Central memory CD8-positive, alpha-beta T cell (primary cell): ENCODE measurements around the gene NPAS2.

Source experiments
- ATAC-seq: fragments of 150-1000 bp; cut with Tn5 transposase; replicated peaks from 2 replicates; pipeline ENCODE4 v1.10.0; 2022; ENCODE audit warnings: mild to moderate bottlenecking, moderate FRiP score, moderate number of reproducible peaks; ENCODE audit not compliant: poor library complexity, severe bottlenecking; ENCODE audit errors: extremely low read depth
- DNase-seq, 2 donors: peaks; one replicate each; pipeline ENCODE4 v3.0.0; 2021; ENCODE audit warnings: low spot score in 2 of 2
- H3K27ac Mint-ChIP-seq: one replicate; pipeline ENCODE4 v1.8.0; 2022; ENCODE audit warnings: low read depth, mild to moderate bottlenecking, moderate library complexity, mixed read lengths
- H3K27me3 Mint-ChIP-seq: one replicate; pipeline ENCODE4 v1.8.0; 2022; ENCODE audit warnings: mixed read lengths
- H3K36me3 Mint-ChIP-seq: one replicate; pipeline ENCODE4 v1.8.0; 2022; ENCODE audit warnings: mild to moderate bottlenecking, moderate library complexity, mixed read lengths; ENCODE audit not compliant: insufficient read depth
- H3K4me1 Mint-ChIP-seq: one replicate; pipeline ENCODE4 v1.8.0; 2022; ENCODE audit warnings: mixed read lengths
- H3K4me3 Mint-ChIP-seq: one replicate; pipeline ENCODE4 v1.8.0; 2022; ENCODE audit warnings: mild to moderate bottlenecking, moderate library complexity, mixed read lengths
- H3K9me3 Mint-ChIP-seq: one replicate; pipeline ENCODE4 v1.8.0; 2022; ENCODE audit warnings: mixed read lengths

The NPAS2 gene

DNA sequence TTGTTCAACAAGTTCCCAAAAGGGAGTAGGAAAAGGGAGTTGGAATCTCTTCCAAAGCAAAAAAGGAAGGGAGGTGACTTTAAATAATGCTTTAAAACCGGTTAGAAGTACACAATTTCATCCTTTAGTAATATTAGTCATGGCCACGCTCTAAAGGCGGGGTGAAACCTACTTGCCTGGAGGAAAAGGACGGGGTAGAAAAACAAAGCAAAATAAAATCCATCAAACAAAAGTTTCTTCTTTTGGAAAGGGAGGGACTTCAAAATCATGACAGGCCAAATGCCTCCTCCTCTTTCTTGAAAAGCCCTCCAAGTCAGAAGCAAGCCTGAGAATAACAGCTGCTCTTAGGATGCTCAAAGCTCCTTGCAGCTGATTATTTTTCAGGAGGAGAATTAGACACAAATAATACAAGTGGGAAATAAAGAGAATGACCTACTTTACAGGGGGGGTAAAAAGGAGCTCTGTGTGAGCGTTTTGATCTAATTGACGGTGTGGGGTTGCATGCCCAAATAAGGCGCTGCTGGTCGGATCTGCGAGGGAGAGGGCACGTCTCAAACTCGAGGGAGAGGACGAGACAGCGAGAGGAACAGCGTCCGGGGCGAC lies 1.8 kb upstream of the NPAS2 start:
- Mint-ChIP-seq H3K4me1 (peaks cover 6% of the 10 kb centered on the region), H3K9me3 (no peaks in the 10 kb centered on the region), H3K36me3 (no peaks in the 10 kb centered on the region), H3K27ac (no peak overlapping the region), H3K27me3 (peaks cover 79% of the 10 kb centered on the region), H3K4me3 (peak overlapping the region; percentile 70)
- ATAC-seq (no peak), DNase-seq (no peak)

DNA sequence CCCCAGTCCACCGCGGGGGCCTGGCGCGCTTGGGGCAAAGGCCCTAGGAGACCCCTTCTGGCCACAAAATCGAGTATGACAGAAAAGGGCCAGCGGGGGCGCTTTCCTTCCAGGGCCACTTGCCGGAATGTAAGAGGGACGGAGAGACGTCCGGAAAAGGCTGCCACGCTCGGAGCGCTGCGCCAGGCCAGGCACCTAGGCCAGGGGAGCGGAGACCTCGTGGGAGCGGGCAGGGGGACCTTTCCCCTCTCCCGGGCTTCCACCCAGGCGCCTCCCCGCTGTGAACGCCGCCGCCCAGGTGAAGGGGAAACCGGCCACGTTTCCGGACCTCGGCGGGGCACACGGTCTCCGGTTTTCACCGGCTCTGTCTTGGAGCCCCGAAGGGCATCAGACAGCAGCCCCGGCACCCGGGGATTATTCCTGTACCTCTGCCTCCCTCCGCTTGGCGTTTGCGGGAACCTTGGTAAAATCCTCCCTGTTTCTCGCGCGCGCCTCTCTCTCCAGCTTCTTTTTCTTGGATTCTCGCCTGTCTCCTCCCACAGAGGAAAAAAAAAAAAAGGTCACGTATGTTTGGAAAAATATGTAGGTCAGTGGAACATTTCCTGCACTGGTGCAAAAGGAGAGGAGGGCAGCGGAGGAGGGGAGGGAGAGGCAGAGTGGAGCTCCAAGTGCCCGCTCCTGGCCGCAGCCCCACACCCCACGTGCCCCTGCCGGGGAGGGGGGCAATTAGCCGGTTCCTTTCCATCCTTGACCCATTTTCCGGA lies 1.2 kb upstream of the NPAS2 start:
- H3K4me1 Mint-ChIP-seq = peaks cover 6% of the 10 kb centered on the region
- peak overlapping the region; percentile 70 for H3K4me3 Mint-ChIP-seq
- H3K36me3 Mint-ChIP-seq = no peaks in the 10 kb centered on the region
- H3K9me3 Mint-ChIP-seq = no peaks in the 10 kb centered on the region
- DNase-seq (no peak), ATAC-seq (peak; percentile 30)
- H3K27ac Mint-ChIP-seq = no peak overlapping the region
- peaks cover 86% of the 10 kb centered on the region for H3K27me3 Mint-ChIP-seq

DNA sequence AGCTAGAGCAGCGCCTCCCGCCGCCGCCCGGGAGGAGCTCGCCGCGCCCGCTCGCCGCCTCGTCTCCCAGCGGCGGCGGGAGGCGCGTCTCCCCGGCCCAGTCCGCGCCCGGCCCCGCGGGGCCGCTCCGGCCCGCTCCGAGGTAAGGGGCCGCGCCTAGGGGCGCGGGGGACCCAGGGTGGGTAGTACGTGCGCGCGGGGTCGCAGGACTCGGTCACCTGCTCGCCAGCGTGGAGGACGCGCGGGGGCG lies 259 bp downstream of the NPAS2 start:
- no peak for DNase-seq
- no peaks in the 10 kb centered on the region for H3K36me3 Mint-ChIP-seq
- H3K4me3 Mint-ChIP-seq = no peak overlapping the region
- H3K27ac Mint-ChIP-seq = no peak overlapping the region
- peaks cover 6% of the 10 kb centered on the region for H3K4me1 Mint-ChIP-seq
- ATAC-seq = no peak
- H3K27me3 Mint-ChIP-seq = peaks cover 86% of the 10 kb centered on the region
- no peaks in the 10 kb centered on the region for H3K9me3 Mint-ChIP-seq

DNA sequence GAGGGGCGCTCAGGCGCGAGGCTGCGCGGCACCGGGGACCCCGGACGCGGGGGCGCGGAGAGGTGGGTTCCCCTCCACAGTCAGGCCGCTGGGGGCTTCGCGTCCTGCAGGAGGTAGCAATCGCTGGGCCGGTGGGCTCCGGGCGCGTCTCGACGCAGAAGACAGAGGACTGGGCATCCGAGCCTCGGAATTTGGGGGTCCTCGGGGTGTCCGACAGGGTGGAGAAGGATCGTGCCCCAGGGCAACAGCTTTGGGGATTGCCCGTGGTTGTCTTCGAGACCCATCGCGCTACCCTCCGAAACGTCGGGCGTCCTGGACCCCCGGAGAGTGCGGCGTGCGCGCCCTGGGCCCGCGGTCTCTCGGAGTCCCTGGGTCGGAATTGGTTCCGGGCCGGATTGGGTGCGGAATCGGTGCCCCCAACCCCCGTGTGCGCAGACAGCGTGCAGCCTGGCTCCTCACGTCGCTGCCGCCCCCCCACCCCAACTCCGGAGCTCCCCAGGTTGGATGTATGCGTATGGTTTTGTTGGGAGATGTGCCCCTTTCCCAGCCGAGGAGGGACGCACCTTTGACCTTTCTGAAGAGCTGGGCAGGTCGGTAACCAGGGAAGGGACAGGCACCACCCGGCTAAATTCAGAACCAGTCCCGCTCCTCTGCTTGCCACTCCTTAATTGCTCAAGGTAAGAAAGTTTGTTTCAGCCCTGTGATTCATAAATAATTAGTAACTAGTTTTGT lies 750 bp downstream of the NPAS2 start:
- Mint-ChIP-seq H3K27me3 (peaks cover 82% of the 10 kb centered on the region), H3K36me3 (no peaks in the 10 kb centered on the region), H3K4me3 (peak overlapping the region; percentile 43), H3K4me1 (peaks cover 6% of the 10 kb centered on the region), H3K27ac (no peak overlapping the region), H3K9me3 (no peaks in the 10 kb centered on the region)
- no peak for DNase-seq
- ATAC-seq = no peak

DNA sequence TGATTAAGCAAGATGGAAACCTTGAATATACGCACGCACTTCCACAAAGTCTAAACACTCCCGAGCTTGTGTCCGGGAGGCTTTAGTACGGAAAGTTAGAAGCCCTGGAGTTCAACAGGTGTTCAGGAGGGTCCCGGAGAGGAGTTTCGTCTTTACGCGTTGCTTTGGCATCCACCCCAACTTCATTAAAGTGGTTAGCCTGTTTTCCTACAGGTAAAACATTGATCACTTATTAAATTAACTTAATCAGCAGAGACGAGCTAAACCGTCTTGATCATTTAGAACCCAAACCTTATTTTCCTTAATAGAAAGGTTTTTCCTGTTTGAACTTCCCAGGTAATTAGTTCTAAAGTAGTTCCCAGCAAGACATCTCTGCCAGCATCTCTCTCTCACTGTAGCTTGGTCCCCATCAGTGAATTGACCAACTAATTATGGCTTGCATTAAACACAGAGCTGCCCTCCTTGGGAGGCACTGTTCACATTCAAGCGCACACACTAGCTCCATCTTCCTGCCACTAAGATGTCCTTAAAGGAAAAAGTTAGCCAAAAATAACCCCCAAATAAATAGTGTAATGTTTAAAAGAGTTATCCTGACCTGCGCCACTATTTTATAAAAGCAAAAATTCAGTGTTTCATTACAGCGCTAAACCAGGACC lies 1.4 kb downstream of the NPAS2 start:
- DNase-seq (no peak), ATAC-seq (no peak)
- no peaks in the 10 kb centered on the region for H3K9me3 Mint-ChIP-seq
- H3K4me1 Mint-ChIP-seq = peaks cover 6% of the 10 kb centered on the region
- H3K4me3 Mint-ChIP-seq = peak overlapping the region; percentile 43
- peaks cover 75% of the 10 kb centered on the region for H3K27me3 Mint-ChIP-seq
- H3K36me3 Mint-ChIP-seq = no peaks in the 10 kb centered on the region
- no peak overlapping the region for H3K27ac Mint-ChIP-seq

DNA sequence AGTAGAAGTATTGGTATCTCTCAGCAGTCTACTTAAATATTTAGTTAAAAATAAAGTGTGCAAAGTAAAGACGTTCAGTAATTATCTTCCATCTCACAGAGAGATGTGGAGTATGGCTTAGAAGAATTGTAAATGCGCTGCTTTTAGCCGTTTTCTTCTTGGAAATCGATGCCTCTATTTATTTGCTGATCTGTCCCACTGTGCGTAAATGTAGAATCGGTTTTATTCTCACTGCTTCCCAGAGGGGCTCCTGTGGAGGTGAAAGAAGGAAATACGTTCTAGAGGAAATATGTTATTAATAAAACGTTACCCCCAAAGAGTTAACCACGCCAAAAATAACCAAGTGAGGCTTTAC lies 1.9 kb downstream of the NPAS2 start:
- H3K9me3 Mint-ChIP-seq = no peaks in the 10 kb centered on the region
- no peaks in the 10 kb centered on the region for H3K36me3 Mint-ChIP-seq
- H3K4me3 Mint-ChIP-seq = no peak overlapping the region
- H3K4me1 Mint-ChIP-seq = peaks cover 6% of the 10 kb centered on the region
- no peak for ATAC-seq
- H3K27ac Mint-ChIP-seq = no peak overlapping the region
- H3K27me3 Mint-ChIP-seq = peaks cover 70% of the 10 kb centered on the region
- DNase-seq = no peak

DNA sequence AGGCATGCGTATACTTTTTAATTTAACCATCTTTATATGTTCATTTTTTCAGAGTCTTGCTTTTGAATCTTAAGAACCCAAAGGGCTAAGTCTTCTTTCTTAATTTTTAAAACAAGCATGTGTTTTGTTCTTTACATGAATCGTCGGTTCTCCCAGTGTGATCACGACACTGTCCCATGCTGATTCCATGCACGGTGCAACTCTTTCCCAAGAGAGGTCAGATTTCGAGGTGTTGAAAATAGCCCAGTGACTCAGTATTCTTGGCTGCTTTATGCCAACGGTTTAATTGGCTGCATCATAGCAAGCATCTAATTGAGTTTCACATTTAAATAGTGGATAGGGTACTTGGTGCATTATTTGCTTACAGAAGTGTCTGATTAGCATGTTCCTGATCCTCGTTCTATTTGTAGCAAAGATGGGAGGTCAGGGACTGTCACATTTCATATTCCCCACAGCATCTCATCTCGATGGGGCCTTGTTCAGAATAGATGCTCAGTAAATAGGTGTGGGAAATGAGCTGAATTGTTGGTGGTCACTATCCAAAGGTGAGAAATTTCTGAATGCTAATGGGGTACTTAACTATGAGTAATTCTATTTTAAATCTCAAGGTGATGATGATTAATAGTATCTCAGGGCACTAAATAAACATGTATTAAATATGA lies 2.8 kb downstream of the NPAS2 start:
- Mint-ChIP-seq H3K4me3 (no peak overlapping the region), H3K4me1 (peaks cover 6% of the 10 kb centered on the region), H3K36me3 (no peaks in the 10 kb centered on the region), H3K27ac (no peak overlapping the region), H3K9me3 (no peaks in the 10 kb centered on the region), H3K27me3 (peaks cover 62% of the 10 kb centered on the region)
- DNase-seq (no peak), ATAC-seq (no peak)

DNA sequence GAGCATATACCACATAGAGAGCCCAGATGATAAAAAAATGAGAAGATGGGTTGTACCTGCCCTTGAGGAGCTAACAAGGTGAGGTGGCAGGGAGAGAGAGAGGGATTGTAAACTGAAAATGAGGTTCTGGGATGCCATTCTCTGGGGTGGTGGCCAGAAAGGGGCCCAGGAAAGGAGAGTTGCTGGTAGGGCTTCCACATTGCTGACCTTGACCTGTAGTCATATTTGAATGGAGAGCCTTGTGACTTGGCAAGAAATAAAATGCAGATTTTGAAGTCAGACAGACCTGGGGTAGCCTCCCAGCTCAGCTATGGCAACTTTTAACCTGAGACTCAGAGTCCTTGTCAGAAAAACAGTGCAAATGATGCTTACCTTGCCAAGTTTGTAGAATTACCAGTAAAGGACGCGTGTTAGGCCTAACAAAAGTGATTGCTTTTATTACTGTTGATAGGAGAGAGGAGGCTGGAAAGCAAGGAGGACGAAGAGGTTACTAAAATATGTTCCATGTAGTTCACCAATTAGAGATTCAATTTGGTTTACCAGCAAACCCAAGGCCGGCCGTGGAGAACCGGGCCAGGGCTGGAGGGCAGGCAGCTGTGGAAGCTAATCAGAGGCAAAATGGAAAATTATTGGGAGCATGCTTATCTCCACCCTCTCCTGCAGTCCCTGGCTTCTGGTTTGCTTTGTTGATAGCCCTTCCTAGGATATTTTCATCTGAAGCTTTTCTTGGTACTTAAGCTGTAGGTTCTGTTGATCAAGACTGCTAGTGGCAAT lies 3.9 kb downstream of the NPAS2 start:
- Mint-ChIP-seq H3K4me3 (no peak overlapping the region), H3K4me1 (no peaks in the 10 kb centered on the region)

DNA sequence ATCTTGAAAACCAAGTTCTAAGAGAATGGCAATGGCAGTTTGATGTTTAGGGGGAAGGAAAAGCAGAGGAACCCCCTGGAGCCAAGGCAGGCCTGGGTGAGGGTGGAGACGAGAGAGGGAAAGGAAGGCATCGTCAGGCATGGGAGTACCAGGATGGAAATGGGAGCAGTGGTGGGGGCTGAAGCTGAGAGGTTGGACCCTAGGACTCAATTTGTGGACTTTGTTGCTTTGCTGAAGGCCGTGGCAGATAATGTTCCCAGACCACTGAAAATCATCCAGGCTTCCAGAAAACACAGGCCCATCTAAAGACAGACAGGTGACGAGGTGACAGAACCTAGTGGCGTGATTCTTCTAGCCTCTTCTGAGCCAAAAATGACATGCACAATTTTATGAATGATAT lies 4.9 kb downstream of the NPAS2 start:
- peaks cover 58% of the 10 kb centered on the region for H3K27me3 Mint-ChIP-seq
- H3K4me1 Mint-ChIP-seq = no peaks in the 10 kb centered on the region
- H3K9me3 Mint-ChIP-seq = no peaks in the 10 kb centered on the region
- DNase-seq (no peak), ATAC-seq (no peak)
- no peaks in the 10 kb centered on the region for H3K36me3 Mint-ChIP-seq
- no peak overlapping the region for H3K27ac Mint-ChIP-seq
- no peak overlapping the region for H3K4me3 Mint-ChIP-seq

More for the DNA sequence above, 3.9 kb downstream of the NPAS2 start:
- no peaks in the 10 kb centered on the region for H3K36me3 Mint-ChIP-seq
- DNase-seq (no peak), ATAC-seq (no peak)
- peaks cover 54% of the 10 kb centered on the region for H3K27me3 Mint-ChIP-seq
- H3K9me3 Mint-ChIP-seq = no peaks in the 10 kb centered on the region
- H3K27ac Mint-ChIP-seq = no peak overlapping the region

DNA sequence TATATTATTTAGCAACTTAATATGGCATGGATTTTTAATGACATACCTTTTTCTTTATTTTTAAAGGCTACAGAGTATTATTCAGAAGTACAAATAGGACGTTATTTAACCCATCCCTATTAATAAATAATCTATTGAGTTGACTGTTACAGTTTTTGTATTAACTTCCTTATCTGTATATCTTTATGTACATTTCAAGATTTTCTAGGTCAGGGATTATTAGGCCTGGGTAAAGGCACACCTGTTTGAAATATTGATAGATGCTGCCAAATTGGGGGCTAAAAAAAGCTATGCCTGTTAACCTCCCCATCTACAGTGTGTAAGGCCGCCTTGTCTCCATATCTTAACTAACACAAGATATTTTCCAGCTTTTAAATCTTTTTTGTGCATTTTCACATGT lies 6.6 kb downstream of the NPAS2 start:
- no peaks in the 10 kb centered on the region for H3K4me1 Mint-ChIP-seq
- no peak for DNase-seq
- no peak for ATAC-seq
- H3K4me3 Mint-ChIP-seq = no peak overlapping the region
- H3K27me3 Mint-ChIP-seq = peaks cover 60% of the 10 kb centered on the region
- no peak overlapping the region for H3K27ac Mint-ChIP-seq
- no peaks in the 10 kb centered on the region for H3K36me3 Mint-ChIP-seq
- H3K9me3 Mint-ChIP-seq = no peaks in the 10 kb centered on the region

DNA sequence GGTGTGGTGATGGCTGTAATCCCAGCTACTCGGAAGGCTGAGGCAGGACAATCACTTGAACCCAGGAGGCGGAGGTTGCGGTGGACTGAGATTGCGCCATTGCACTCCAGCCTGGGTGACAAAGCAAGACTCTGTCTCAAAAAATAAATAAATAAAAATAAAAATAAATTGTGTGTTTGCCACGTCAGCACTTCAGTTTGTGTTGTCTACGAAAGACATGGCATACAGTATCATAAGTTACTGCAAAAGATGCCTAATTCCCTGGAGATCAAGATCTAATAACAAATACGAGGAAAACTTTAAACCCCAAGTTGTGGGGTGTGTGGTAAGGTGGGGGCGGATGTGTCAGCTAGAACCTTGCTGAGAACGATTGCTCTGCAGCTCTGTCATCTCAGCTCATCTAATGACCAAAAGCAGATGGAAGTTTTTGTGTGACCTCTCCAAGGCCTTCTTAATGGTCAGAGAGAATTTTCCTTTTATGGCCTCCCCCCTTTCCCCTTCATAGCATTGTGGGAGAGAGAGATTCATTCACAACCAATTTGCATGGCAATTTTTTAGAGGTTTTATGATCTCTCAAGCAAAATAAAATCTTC lies 11.3 kb downstream of the NPAS2 start:
- no peak overlapping the region for H3K27ac Mint-ChIP-seq
- no peaks in the 10 kb centered on the region for H3K36me3 Mint-ChIP-seq
- no peaks in the 10 kb centered on the region for H3K9me3 Mint-ChIP-seq
- no peaks in the 10 kb centered on the region for H3K4me1 Mint-ChIP-seq
- DNase-seq (no peak), ATAC-seq (no peak)
- H3K4me3 Mint-ChIP-seq = no peak overlapping the region
- peaks cover 63% of the 10 kb centered on the region for H3K27me3 Mint-ChIP-seq

DNA sequence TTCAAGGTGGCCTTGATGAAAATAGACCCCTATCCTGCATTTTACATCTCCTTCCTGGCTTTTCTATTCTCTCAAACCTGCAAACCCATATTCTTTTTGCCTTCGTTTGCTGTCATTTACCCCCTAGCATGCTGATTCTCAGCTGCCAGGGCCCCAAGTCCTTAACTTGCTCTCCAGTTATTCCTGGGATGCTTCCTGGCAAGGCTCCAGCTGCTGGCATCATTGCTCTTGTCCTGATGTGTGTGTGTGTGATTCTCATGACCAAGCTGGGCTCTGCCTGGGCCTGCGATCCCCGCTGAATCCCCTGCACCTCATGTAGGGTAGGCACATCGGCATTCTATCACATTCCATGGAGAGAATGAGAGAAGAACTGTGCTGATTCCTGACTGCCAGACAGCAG lies 11.9 kb downstream of the NPAS2 start:
- no peaks in the 10 kb centered on the region for H3K9me3 Mint-ChIP-seq
- no peaks in the 10 kb centered on the region for H3K4me1 Mint-ChIP-seq
- H3K36me3 Mint-ChIP-seq = no peaks in the 10 kb centered on the region
- no peak overlapping the region for H3K27ac Mint-ChIP-seq
- ATAC-seq (no peak), DNase-seq (no peak)
- H3K27me3 Mint-ChIP-seq = peaks cover 69% of the 10 kb centered on the region
- no peak overlapping the region for H3K4me3 Mint-ChIP-seq
